Colon (tissue), 2 donors: Measurements from ENCODE around the gene NECTIN2.
A peak's percentile ranks its signal among the peaks of the same experiment; 100 is the strongest.
"Not testable (repeated sequence)": the region's sequence is repeated elsewhere in the genome, so short reads cannot be mapped to it uniquely, and the experiment has no call there.

Experiments used
- FAIRE-seq: peaks from 2 replicates; lab custom pipeline; 2012; peaks lifted over from hg19 to GRCh38; lab: Jason Lieb, UNC
- donor health status: control.
- donor health status: control.

Gene NECTIN2

GRCh38 chr19:44884566-44884965 lies 38.5 kb downstream of the NECTIN2 start:
- FAIRE-seq = no peak

- FAIRE-seq = no peak
Measured at GRCh38 chr19:44886141-44886540, 40.0 kb downstream of the NECTIN2 start.

DNA sequence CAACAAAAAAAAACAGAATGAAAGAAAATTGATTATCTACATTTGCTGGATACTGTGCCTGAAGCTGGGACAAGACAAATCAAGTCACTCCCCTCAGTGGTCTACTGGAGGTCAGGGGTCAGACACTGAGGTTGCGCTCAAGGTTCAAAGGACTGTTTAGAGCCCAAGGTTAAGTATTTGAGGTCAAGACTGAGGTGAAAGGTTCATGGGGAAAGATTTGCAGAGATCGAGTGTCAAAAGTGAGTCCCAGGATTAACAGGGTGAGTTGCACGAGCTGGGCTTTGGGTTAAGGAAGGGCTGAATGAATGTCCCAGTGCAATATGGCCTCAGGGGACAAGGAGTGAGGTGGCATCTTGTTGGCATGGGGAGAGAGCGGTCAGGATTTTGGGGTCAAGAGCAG lies 41.6 kb downstream of the NECTIN2 start:
- no peak for FAIRE-seq

- FAIRE-seq = not testable (repeated sequence)
Measured at GRCh38 chr19:44888335-44888734, 42.2 kb downstream of the NECTIN2 start.

DNA sequence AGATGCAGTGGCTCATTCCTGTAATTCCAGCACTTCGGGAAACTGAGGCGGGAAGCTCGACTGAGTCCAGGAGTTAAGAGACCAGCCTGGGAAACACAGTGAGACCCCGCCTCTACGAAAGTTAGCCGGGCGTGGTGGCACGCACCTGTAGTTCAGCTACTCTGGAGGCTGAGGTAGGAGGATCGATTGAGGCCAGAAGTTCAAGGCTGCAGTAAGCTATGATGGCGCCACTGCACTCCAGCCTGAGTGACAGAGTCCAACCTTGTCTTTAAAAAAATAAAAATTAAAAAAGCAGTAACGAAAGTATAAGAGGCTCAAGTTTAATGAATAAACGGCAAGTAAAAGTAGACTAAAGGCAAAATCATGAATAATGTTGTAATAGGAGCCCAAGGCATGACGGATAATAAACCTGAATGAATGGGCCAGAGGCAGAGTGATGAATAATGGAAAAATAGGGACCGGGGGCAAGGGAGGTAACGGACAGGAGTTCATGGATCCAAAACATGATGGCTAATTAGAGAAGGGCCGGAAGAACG lies 43.8 kb downstream of the NECTIN2 start:
- no peak for FAIRE-seq

DNA sequence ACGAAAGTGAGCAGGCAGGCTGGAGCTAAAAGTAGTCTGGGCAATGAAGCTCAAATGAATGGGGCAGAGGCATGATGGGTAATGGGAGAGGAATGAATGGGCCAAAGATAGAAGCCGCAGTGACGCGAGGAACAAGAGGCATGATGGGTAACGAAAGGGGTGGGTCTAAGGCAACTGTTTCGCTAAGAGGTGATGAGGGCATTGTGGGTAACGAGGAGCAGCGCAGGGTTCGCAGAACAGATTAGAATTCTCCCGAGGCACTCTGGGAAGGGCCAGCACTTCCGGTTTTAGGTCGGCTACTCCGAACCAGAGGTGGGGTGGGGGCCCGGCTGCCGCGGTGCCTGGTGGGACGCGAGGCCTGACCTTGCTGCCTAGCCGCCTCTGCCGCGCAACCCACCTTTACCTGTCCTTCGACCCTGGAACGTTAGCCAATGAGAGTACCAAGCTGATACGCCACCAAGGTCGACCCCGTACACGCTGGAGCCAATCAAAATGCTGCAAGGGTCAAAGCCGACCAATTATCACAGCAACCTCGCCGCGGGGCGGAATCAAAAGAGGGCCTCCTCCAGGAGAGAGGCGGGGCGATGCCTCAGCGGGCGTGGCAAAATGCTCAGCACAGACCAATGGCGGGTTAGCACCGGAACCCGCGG lies 44.4 kb downstream of the NECTIN2 start:
- peak; percentile 95 for FAIRE-seq

GRCh38 chr19:44891016-44891882 lies 45.2 kb downstream of the NECTIN2 start, which contains the start of gene TOMM40:
TOMM40 (plus strand) TSS chr19:44891254; CDS start chr19:44891416, 162 bp downstream.
- FAIRE-seq = no peak

DNA sequence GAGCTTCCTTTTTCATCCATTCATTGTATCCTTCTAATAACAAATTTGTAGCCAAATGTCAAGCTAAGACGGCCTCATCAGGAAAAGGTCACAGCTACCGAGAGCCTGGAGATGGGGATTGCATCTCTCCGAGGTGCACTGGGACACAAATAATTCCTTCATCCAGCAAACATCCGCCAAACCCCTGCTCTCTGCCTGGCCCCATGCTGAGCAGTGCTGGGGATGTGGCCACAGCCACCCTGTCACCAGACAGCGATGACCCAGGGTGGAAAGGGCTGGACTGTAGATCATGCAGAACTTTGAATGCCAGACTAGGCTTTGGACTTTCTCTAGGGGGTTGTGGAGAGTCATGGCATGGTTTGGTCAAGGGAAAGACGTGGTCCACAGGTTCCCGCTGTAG lies 46.8 kb downstream of the NECTIN2 start:
- no peak for FAIRE-seq

- no peak for FAIRE-seq
Measured at GRCh38 chr19:44893332-44894051, 47.4 kb downstream of the NECTIN2 start.

DNA sequence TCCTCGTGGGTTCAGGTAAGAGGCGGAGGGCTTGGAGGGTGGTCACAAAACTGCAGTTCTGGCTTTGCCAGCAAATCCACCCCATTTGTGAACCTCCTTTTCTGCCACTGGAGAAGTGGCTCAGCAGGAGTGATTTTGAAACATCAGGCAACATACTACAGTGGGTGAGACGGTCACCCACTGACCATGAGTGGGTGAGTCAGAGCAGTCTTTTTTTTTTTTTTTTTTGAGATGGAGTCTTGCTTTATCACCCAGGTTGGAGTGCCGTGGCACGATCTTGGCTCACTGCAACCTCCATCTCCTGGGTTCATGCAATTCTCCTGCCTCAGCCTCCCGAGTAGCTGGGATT lies 47.9 kb downstream of the NECTIN2 start:
- no peak for FAIRE-seq

DNA sequence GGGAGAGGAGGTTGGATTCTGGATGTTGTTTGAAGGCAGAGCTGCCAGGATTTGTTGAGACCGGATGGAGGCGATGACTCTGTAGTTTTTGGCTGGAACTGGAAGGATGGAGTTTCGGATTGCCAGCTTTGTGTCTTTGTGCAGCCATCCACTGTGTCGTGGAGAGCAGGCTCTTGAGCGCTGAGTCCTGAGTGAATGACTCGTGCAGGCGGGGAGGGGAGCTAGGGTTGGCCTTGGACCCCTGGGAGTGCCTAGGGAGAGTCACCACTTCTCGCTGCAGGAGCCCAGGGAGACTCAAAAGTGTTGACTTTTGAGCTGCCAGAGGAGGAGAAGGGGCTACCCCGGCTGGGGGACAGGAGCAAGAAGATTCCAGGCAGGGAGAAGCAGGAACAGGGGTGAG lies 48.8 kb downstream of the NECTIN2 start:
- no peak for FAIRE-seq

- FAIRE-seq = no peak
Measured at GRCh38 chr19:44897835-44898234, 51.7 kb downstream of the NECTIN2 start.

DNA sequence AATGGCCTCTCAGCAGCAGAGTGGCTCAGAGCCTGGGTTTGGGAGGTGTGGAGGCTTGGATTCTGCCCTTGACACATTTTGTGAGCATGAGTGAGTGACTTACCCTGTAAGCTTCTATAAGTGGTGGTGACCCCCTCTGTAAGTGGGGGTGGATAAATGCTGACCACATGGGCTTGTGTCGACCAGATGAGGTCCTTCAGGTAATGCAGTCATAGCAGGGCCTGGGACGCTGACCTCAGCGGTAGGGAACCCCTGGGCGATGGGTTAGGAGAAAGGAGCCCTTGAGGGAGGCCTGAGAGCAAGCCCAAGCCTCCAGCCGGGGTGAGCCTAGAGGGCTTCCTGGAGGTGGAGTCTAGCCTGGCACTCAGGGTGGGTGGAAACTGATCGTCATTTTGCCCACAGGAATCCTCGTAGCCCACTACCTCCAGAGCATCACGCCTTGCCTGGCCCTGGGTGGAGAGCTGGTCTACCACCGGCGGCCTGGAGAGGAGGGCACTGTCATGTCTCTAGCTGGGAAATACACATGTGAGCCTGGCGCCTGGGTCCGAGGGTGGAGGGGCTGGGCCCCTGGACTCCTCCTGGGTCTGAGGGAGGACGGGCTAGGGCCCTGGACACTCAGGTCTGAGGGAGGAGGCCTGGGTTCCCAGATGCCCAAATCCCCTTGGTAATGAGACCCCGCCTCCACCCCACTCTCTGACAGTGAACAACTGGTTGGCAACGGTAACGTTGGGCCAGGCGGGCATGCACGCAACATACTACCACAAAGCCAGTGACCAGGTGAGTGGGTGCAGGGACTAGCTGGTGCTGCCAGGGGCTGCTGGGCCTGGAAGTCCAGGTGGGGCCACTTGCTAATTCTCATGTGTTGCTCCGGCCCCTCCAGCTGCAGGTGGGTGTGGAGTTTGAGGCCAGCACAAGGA lies 54.5 kb downstream of the NECTIN2 start:
- no peak for FAIRE-seq

DNA sequence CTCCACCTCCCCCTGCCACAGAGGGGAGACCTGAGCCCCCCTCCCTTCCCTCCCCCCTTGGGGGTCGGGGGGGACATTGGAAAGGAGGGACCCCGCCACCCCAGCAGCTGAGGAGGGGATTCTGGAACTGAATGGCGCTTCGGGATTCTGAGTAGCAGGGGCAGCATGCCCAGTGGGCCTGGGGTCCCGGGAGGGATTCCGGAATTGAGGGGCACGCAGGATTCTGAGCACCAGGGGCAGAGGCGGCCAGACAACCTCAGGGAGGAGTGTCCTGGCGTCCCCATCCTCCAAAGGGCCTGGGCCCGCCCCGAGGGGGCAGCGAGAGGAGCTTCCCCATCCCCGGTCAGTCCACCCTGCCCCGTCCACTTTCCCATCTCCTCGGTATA lies 57.1 kb downstream of the NECTIN2 start:
- no peak for FAIRE-seq

DNA sequence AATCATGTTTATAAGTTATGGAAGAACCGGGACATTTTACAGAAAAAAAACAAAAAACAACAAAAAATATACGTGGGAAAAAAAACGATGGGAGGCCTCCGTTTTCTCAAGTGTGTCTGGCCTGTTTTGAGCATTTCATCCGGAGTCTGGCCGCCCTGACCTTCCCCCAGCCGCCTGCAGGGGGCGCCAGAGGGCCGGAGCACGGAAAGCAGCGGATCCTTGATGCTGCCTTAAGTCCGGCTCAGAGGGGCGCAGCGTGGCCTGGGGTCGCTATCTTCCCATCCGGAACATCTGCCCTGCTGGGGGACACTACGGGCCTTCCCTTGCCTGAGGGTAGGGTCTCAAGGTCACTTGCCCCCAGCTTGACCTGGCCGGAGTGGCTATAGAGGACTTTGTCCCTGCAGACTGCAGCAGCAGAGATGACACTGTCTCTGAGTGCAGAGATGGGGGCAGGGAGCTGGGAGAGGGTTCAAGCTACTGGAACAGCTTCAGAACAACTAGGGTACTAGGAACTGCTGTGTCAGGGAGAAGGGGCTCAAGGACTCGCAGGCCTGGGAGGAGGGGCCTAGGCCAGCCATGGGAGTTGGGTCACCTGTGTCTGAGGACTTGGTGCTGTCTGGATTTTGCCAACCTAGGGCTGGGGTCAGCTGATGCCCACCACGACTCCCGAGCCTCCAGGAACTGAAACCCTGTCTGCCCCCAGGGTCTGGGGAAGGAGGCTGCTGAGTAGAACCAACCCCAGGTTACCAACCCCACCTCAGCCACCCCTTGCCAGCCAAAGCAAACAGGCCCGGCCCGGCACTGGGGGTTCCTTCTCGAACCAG lies 57.7 kb downstream of the NECTIN2 start:
- no peak for FAIRE-seq

- FAIRE-seq = no peak
Measured at GRCh38 chr19:44904426-44904994, 58.4 kb downstream of the NECTIN2 start.

GRCh38 chr19:44905437-44906160 lies 59.5 kb downstream of the NECTIN2 start, which contains the start of gene APOE:
APOE (plus strand) TSS chr19:44905796; CDS start chr19:44906625, 829 bp downstream.
- no peak for FAIRE-seq

- no peak for FAIRE-seq
Measured at GRCh38 chr19:44907613-44908012, 61.5 kb downstream of the NECTIN2 start.

GRCh38 chr19:44908074-44908835 lies 62.2 kb downstream of the NECTIN2 start:
- FAIRE-seq = no peak
